Medulla oblongata (tissue), 1 donor: ENCODE measurements around the gene SFRP5.

Experiments
- DNase-seq: peaks from one replicate; pipeline ENCODE4 v3.0.0-alpha.2; 2015; ENCODE audit errors: extremely low spot score

SFRP5 gene

DNA sequence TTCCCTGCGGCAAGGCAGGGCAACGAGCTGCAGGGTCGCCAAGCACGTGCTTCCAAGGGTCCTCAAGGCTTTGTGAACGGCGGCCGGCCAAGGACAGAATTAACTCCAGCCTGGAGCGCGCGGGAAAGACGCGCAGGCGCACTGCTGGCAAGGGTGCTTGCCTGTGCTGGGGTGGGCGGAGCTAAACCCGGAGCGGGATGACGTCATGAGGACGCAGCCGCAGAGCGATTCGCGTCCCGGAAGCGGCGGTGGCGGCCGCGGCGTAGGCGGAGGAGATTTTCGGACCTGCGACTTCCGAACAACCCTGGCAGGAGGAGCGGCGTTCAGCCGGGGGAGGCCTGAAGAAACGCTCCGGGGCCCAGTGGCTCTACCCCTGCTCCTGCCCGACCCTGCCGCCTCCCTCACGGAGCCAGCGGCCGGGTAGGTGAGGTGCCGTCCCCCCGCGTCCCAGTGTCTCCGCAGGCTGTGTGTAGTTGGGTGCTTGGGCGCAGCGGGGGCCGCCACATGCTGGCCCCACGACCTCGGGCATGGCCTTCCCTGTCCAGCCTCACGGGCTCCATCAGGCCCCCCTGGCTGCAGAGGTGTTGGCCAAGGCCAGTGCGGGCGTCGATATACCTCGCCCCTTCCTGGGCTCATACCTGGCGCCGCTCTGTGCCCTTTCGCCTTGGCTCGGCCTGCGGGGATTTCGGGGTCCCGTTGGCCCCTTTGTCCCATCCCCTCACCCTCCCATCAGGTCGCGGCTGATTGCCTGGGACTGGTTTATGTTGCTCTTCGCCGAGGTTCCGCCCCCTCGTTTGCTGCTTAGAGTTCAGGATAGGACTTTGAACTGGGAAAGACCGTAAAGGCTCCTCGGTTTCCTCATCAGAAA lies 34.7 kb downstream of the SFRP5 start, which contains the start of gene ZFYVE27:
Gene ZFYVE27, plus strand, starts transcription at position 227 of the 868 bp plus-strand sequence. CDS start 1,350 bp downstream, outside the sequence.
- DNase-seq = peak; percentile 94

DNA sequence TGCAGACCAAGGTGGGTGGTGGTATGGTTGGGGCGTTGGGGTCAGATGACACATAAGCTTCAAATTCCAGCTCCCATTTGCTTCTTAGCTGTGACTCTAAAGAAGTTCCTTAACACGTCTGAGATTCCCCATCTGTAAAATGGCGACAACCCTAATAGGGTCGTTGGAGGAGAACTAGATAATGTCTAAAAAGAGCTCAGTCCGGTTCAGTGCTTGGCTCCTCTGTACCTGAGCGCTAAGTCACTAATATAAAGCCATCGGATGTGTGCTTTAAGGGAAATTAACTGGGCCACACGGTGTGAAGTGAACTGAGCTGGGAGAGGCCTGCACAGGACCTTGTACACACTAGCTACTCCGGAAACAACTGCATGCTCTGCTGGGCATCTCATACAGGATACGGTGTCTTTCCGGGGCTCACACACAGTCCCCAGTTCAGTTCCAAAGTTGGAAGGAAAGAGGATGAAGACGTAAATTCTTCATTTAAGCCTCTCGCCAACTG lies 35.3 kb downstream of the SFRP5 start:
- no peak for DNase-seq

DNA sequence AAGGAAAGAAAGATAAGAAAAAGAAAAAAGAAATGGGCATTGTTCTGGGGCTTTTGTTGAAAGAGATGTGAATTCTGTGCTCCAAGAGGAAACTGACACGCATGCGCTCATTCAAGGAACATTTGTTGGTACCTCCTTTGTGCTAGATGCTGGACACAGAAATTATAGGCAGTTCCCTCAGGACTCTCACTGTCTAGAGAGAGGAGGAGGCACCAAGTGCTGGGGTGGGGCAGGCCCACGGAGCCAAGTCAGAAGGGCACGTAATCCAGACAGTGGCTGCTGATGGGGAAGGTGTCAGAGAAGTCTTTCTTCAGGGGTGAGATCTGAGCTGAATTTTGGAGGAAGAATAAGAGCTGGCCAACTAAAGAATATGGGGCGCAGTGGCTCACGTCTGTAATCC lies 37.8 kb downstream of the SFRP5 start:
- no peak for DNase-seq

DNA sequence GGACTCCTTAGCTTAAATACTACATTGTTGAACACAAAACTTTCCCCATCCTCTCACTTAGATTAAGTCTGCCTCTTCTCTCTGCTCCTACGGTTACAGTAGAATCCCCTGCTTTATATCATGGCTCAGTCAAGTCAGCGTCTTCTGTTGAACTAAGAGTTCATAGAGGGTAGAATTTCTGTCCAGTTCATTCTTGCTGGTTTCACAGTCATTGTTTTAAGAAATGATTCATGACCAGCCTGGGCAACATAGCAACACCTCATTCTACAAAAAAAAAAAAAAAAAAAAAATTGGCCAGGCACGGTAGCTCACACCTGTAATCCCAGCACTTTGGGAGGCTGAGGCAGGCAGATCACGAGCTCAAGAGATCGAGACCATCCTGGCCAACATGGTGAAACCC lies 38.5 kb downstream of the SFRP5 start:
- no peak for DNase-seq

DNA sequence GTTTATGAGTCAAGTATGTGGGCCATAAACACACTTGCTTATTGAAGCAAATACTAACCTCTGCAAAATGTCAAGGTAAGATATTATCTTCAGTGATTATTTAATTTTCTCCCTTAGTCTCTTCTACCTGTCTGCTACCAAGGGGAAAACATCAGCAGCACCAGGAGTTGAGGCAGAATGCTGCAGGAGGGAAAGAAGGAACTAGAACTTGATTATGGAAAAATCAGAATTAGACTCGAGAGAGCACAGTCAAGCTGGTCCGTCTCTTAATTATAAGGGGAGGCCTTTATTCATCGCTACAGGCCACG lies 39.8 kb downstream of the SFRP5 start:
- no peak for DNase-seq

GRCh38 chr10:97731346-97732051 lies 40.3 kb downstream of the SFRP5 start:
- DNase-seq = peak; percentile 94

DNA sequence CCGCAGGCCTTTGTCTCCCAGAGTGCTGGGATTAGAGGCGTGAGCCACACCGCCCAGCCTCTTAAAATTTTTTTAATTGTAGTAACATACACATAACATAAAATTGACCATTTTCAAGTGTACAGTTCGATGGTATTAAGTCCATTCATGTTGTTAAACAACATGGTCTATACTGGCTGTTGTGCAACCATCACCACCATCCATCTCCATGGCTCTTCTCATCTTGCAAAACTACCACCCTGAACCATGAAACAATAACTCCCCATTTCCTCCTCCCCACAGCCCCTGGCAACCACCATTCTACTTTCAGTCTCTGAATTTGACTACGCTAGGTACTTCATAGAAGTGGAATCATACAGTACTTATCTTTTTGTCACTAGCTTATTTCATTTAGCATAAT lies 42.8 kb downstream of the SFRP5 start:
- DNase-seq = no peak

- DNase-seq = peak; percentile 33
Observed at GRCh38 chr10:97726636-97727178, 45.1 kb downstream of the SFRP5 start.

DNA sequence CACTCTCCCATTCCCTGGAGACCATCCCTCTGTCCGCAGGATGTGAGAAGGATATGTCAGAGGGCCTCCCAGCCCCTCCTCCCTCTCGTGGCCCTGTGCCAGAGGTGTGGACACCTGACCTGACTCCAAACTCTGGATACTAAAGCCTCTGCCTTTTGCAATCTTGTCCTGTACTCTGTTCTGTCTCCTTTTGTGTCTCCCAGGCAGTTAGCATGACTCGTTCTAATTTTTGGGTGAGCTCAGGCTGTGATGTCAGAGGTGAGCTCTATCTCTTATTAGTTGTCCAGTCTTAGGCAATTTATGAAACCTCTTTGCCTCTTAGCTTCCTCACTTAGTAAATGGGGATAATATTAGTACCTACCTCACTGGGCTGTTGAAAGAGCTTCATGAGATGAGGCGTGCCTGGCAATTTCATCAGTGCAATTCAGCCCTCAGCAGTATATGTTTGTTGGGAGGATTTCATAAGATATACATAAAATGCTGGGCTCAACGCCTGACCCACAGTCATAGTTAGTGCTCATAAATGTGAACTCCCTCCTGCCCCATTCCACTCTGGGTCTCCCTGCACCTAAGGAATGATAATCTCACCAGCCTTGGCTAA lies 47.4 kb downstream of the SFRP5 start:
- DNase-seq = no peak

DNA sequence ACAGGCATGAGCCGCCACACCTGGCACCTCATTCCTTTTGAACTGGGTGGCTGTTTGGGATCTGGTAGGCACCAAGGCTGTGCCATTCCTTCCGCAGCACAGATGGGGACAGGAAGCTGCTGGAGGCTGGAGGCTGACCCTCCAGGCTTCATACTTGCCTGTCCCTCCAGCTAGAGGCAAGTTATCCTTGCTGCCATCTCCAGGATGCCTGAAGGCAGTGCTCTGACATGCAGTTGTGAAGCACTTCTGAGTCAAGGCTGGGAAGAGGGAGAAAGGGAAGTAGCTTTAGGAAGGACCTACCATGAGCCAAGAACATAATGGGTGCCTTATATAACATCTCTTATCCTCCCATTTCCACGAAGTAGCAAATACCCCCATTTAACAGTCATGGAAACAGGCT lies 48.8 kb downstream of the SFRP5 start:
- DNase-seq = no peak

DNA sequence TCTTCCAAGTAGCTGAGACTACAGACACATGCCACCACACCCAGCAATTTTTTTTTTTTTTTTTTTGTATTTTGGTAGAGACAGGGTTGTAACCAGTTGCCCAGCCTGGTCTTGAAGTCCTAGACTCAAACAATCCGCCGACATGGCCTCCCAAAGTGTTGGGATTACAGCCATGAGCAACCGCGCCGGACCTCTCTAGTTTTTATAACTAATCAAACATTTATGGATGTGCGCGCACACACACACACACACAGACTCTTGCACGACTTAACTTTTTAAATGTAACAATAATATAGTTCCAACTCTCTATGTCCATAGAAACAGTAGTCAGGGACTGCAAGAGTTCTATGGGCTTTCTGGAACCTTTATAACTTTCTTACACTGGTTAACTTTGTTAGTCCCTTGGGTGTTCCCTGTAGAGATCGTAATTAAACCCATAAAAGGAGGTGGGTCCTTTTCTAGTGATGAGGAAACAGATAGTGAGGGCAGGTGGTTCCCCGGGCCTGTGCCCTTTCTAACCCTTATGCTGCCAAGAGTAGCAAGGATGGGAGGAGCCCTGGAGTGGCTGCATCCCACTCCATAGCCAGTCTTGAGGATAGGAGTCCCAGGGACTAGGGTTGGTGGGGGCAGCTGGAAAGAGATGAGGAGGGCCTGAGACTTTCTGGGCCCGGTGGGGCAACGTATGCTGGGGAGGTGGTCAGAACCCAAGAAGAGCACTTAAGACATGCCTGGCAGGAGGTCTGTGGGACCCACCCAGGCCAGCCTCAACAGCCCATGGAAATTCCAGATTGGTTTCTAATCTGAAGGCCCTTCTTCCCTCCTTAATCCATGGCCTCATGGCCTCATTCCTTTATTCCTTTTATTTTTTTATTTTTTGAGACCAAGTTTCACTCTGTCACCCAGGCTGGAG lies 49.7 kb downstream of the SFRP5 start:
- no peak for DNase-seq

- no peak for DNase-seq
Observed at GRCh38 chr10:97719602-97720001, 52.2 kb downstream of the SFRP5 start.

GRCh38 chr10:97718659-97719142 lies 53.1 kb downstream of the SFRP5 start:
- no peak for DNase-seq

DNA sequence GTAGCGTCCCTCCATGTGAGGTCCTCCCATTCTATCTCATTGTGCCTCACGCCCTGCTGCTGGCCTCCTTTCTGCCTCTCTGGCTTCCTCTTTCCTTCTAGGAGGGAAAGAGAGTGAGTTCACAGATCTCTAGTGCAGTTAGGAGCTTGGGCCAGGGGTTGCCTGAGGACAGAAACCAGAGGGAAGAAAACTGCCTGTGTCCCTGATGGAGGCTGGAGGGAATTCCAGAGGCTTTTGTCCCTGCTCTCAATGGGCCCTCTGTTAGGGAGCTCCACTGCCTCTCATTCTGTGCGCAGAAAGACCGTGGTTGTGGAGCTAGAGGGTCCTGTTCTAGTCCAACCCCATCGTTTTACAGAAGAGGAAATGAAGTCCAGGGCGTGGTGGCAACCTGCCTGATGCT lies 53.6 kb downstream of the SFRP5 start:
- DNase-seq = peak; percentile 95

DNA sequence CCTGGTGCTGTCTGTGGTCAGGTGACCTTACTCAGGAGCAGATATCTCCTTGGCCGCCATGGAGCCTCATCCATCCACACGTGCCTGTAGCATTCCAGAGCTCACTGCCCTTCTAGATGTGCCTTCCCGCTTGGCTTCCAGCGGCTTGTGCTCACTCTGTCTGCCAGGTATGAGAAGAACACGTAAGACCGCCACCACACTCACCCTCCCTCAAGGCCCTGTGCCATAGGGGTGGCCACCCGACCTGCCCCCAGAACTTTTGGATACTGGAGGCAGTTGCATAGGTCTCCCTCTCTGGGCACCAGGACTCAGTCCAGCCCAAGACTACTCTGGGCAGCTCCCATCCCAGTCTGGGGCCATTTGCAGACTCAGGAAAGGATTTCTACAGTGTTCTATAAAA lies 54.2 kb downstream of the SFRP5 start:
- DNase-seq = no peak
